ENCODE data around the gene ZNF331. TPM values are rescaled to one million over a fixed set of nuclear protein-coding genes. Genes with fewer than 3 reads are reported as not detected.

ZNF331 gene
- total RNA-seq, 4 donors from 2014 or later = 28.4 to 65.4 (median 30.8) TPM

GRCh38 chr19:53537121-53537520 lies 824 bp upstream of the ZNF331 start:
- no peak for TF ChIP-seq CTCF (IDR thresholded peaks at IDR 0.05; ENCODE audit: low read depth)

- TF ChIP-seq CTCF (IDR thresholded peaks at IDR 0.05; ENCODE audit: low read depth) = no peak
Measured at GRCh38 chr19:53538378-53539109, 599 bp downstream of the ZNF331 start.

- TF ChIP-seq CTCF (IDR thresholded peaks at IDR 0.05; ENCODE audit: low read depth) = no peak
Measured at GRCh38 chr19:53540091-53540490, 2.1 kb downstream of the ZNF331 start.

GRCh38 chr19:53541971-53542370 lies 4.0 kb downstream of the ZNF331 start:
- TF ChIP-seq CTCF (IDR thresholded peaks at IDR 0.05; ENCODE audit: low read depth) = no peak

GRCh38 chr19:53545271-53546065 lies 7.5 kb downstream of the ZNF331 start:
- TF ChIP-seq CTCF (IDR thresholded peaks at IDR 0.05; ENCODE audit: low read depth) = no peak

- TF ChIP-seq CTCF (IDR thresholded peaks at IDR 0.05; ENCODE audit: low read depth) = no peak
Measured at GRCh38 chr19:53546758-53547513, 9.0 kb downstream of the ZNF331 start.

GRCh38 chr19:53549340-53549739 lies 11.4 kb downstream of the ZNF331 start:
- TF ChIP-seq CTCF (IDR thresholded peaks at IDR 0.05; ENCODE audit: low read depth) = no peak
